HG03457 (cell line): ENCODE measurements around the gene CNTNAP2.

ENCODE experiments used
- ATAC-seq: cut with Tn5 transposase; IDR thresholded peaks from one replicate; pipeline ENCODE4 v1.9.1; 2021; ENCODE audit warnings: moderate number of reproducible peaks; ENCODE audit not compliant: unreplicated experiment

Gene CNTNAP2

GRCh38 chr7:147298611-147299043 is 1182.0 kb downstream of the CNTNAP2 start:
- no peak for ATAC-seq

- ATAC-seq: no peak
These were observed 1183.7 kb downstream of the CNTNAP2 start for GRCh38 chr7:147300293-147300692.

- no peak for ATAC-seq
These were observed 1187.8 kb downstream of the CNTNAP2 start for GRCh38 chr7:147304376-147304775.

- ATAC-seq: no peak
These were observed 1189.2 kb downstream of the CNTNAP2 start for GRCh38 chr7:147305827-147306226.

- no peak for ATAC-seq
These were observed 1191.9 kb downstream of the CNTNAP2 start for GRCh38 chr7:147308539-147308938.

- no peak for ATAC-seq
These were observed 1194.7 kb downstream of the CNTNAP2 start for GRCh38 chr7:147311336-147311735.

- ATAC-seq: no peak
These were observed 1204.9 kb downstream of the CNTNAP2 start for GRCh38 chr7:147321504-147321903.

GRCh38 chr7:147332988-147333387 is 1216.4 kb downstream of the CNTNAP2 start:
- no peak for ATAC-seq

GRCh38 chr7:147363101-147363500 is 1246.5 kb downstream of the CNTNAP2 start:
- ATAC-seq: no peak

- no peak for ATAC-seq
These were observed 1259.6 kb downstream of the CNTNAP2 start for GRCh38 chr7:147376192-147376591.

- ATAC-seq: no peak
These were observed 1264.3 kb downstream of the CNTNAP2 start for GRCh38 chr7:147380926-147381325.

- no peak for ATAC-seq
These were observed 1277.7 kb downstream of the CNTNAP2 start for GRCh38 chr7:147394329-147394728.

GRCh38 chr7:147400221-147400689 is 1283.7 kb downstream of the CNTNAP2 start:
- no peak for ATAC-seq

GRCh38 chr7:147400925-147401324 is 1284.3 kb downstream of the CNTNAP2 start:
- ATAC-seq: no peak

- no peak for ATAC-seq
These were observed 1289.0 kb downstream of the CNTNAP2 start for GRCh38 chr7:147405621-147406020.

GRCh38 chr7:147406521-147407135 is 1290.0 kb downstream of the CNTNAP2 start:
- no peak for ATAC-seq

GRCh38 chr7:147411096-147411495 is 1294.5 kb downstream of the CNTNAP2 start:
- ATAC-seq: no peak

- no peak for ATAC-seq
These were observed 1295.5 kb downstream of the CNTNAP2 start for GRCh38 chr7:147412109-147412508.

- ATAC-seq: no peak
These were observed 1296.4 kb downstream of the CNTNAP2 start for GRCh38 chr7:147412782-147413556.

GRCh38 chr7:147413557-147413870 is 1296.9 kb downstream of the CNTNAP2 start:
- ATAC-seq: no peak

GRCh38 chr7:147415991-147416390 is 1299.4 kb downstream of the CNTNAP2 start:
- ATAC-seq: no peak

GRCh38 chr7:147418966-147419365 is 1302.4 kb downstream of the CNTNAP2 start:
- no peak for ATAC-seq
